Adrenal gland (tissue), 12 donors: Measurements from ENCODE around the gene SPARC. TPM values are rescaled to one million over a fixed set of nuclear protein-coding genes. Genes with fewer than 3 reads are reported as not detected.

ENCODE experiments used
- DNase-seq, 7 donors: peaks; one replicate each; pipeline ENCODE4 v3.0.0-alpha.2; 2019 to 2020
- H3K27ac ChIP-seq, 5 donors: fragments of 200-600 bp; sonication (generic) in 4 of 5; 1 replicate in 3 of 5; 2 replicates in 2 of 5; pipeline versions ENCODE4 v1.5.1 to v1.8.0; 2016 to 2020; ENCODE audit warnings: mild to moderate bottlenecking in 1 of 5
- H3K27me3 ChIP-seq: fragments of 200-600 bp; 2 replicates; pipeline ENCODE4 v1.8.0; 2021
- H3K36me3 ChIP-seq, 2 donors: fragments of 200-600 bp; replicated peaks in 1 of 2; 1 replicate in 1 of 2; 2 replicates in 1 of 2; pipeline versions ENCODE4 v1.5.1 to v1.8.0; 2018 to 2022
- H3K4me1 ChIP-seq, 2 donors: fragments of 200-600 bp; replicated peaks in 1 of 2; 1 replicate in 1 of 2; 2 replicates in 1 of 2; pipeline versions ENCODE4 v1.5.1 to v1.8.0; 2018 to 2021
- H3K4me3 ChIP-seq, 4 donors: fragments of 200-600 bp; sonication (generic) in 3 of 4; one replicate each; pipeline ENCODE4 v1.5.1; 2016 to 2018
- H3K9me3 ChIP-seq, 3 donors: fragments of 200-600 bp; sonication (generic) in 1 of 3; replicated peaks in 1 of 3; 1 replicate in 2 of 3; 2 replicates in 1 of 3; pipeline versions ENCODE4 v1.5.1 to v1.8.0; 2016 to 2021
- CTCF ChIP-seq, 6 experiments: fragments of 450-650 bp in 4 of 6; fragments of 200-600 bp in 2 of 6; sonication (generic) in 1 of 6; IDR thresholded peaks; 1 replicate in 5 of 6; 2 replicates in 1 of 6; pipeline versions ENCODE4 v1.5.1 to v1.8.0; 2016 to 2021; ENCODE audit warnings: antibody characterized with exemption in 6 of 6, mild to moderate bottlenecking in 2 of 6, moderate library complexity in 1 of 6
- POLR2A ChIP-seq, 2 donors: fragments of 450-650 bp; IDR thresholded peaks; one replicate each; pipeline ENCODE4 v1.6.1; 2017; ENCODE audit warnings: antibody characterized with exemption in 2 of 2, mild to moderate bottlenecking in 2 of 2, moderate library complexity in 1 of 2
- WGBS, 4 donors: extraction: QIAGEN DNeasy Blood & Tissue Kit in 2 of 4; methylation state at CpG; one replicate each; pipeline versions ENCODE4 v1.1.5 to v1.1.7; 2013 to 2017; 5-methylcytosine and 5-hydroxymethylcytosine counted together
- intact Hi-C, 2 donors: fragments of 100-400 bp; cut with DNase I; formaldehyde crosslinking; loops; one replicate each; pipeline versions ENCODE4 v1.14.1 to v1.15.0; 2022 to 2023
- polyA plus RNA-seq, 3 donors: library from polyadenylated mRNA; stranded (reverse); fragments of 200-250 nt in 2 of 3; fragments of 350-450 nt in 1 of 3; fragmentation: Illumina TruSeq in 1 of 3; extraction: RNeasy Lipid Tissue Mini Kit (QIAGEN cat#74804) in 1 of 3; gene quantifications; one replicate each; pipeline ENCODE4 v1.2.3, GENCODE V29; 2013 to 2014
- small RNA-seq, 2 donors: library from RNA; depleted of rRNA; stranded (forward); fragments of <200 nt; gene quantifications; one replicate each; pipeline ENCODE3, GENCODE V24; 2016
- total RNA-seq, 9 donors: library from RNA; depleted of rRNA in 4 of 9; stranded (reverse); fragments of >200 nt in 4 of 9; fragments of 120-200 nt in 1 of 9; fragmentation: NEBNext Ultra II Directional in 1 of 9; extraction: Animal tissue kit (Norgen Biotek cat#: 25700) in 1 of 9; gene quantifications; one replicate each; pipeline versions ENCODE4 v1.1.0 to v1.2.4, GENCODE V29; 2013 to 2023
- donor health status: healthy with polysubstance abuse.
- donor health status: Bipolar disorder and iron deficiency.
- donor health status: DM: yes; HTN: yes; CAD: no.
- donor health status: DM: no; HTN: no; CAD: no.
- donor health status: DM: no; HTN: no; CAD: no.
- donor health status: DM: yes; HTN: yes; CAD: no.

Gene SPARC
- total and polyA plus RNA-seq, 12 donors = 145 to 4,554 (median 1,213) TPM

GRCh38 chr5:151612689-151613427 lies 73.9 kb downstream of the SPARC start:
- no peaks in the 10 kb centered on the region for H3K4me1 ChIP-seq
- DNase-seq = no peak
- TF ChIP-seq CTCF (IDR thresholded peaks at IDR 0.05) (no peak), POLR2A (IDR thresholded peaks at IDR 0.05) (no peak)
- H3K4me3 ChIP-seq = no peak overlapping the region
- intact Hi-C loops = no loop called here
- no peak overlapping the region for H3K27ac ChIP-seq
- no peaks in the 10 kb centered on the region for H3K36me3 ChIP-seq
- no peaks in the 10 kb centered on the region for H3K27me3 ChIP-seq
- no peaks in the 10 kb centered on the region for H3K9me3 ChIP-seq
- whole genome bisulfite sequencing, 4 donors = 31 to 43% (median 35%) methylated on average over 8 of the region's 8 CpGs

GRCh38 chr5:151611127-151611775 lies 75.5 kb downstream of the SPARC start:
- Histone ChIP-seq H3K27ac (no peak overlapping the region), H3K4me1 (no peaks in the 10 kb centered on the region), H3K36me3 (no peaks in the 10 kb centered on the region), H3K9me3 (no peaks in the 10 kb centered on the region), H3K4me3 (no peak overlapping the region), H3K27me3 (no peaks in the 10 kb centered on the region)
- DNase-seq = no peak
- intact Hi-C loops = no loop called here
- WGBS, 4 donors = 92 to 95% (median 92%) methylated on average over 4 to 8 of the region's 8 CpGs
- no peak for TF ChIP-seq CTCF (IDR thresholded peaks at IDR 0.05)
- no peak for TF ChIP-seq POLR2A (IDR thresholded peaks at IDR 0.05)

Small RNA genes lying within 50 kb of the gene (small RNA-seq; reads per million reads assigned to genes)
- 0 reads per million in 2 donors for gene RN7SKP232

Other genes starting within 250 kb of the SPARC start
- gene SLC36A1, start 239.3 kb downstream of the SPARC start, total RNA-seq = 10 to 100 TPM in 5 of 9 donors, 1 to 10 TPM in 4; 5.3 to 15.4 (median 10.0) TPM
- gene SLC36A1, start 239.3 kb downstream of the SPARC start, polyA plus RNA-seq = 1 to 10 TPM; 3.0 to 8.2 (median 6.4) TPM
- under 1 TPM in 3 of 9 donors, not detected in 6; under 0.01 to 0.06 (median 0.03) TPM for gene FAT2, start 95.6 kb downstream of the SPARC start, total RNA-seq
- under 1 TPM in 2 of 3 donors, not detected in 1; under 0.01 to 0.08 TPM for gene FAT2, start 95.6 kb downstream of the SPARC start, polyA plus RNA-seq
- gene ATOX1, start 71.7 kb upstream of the SPARC start, total RNA-seq = 100 to 1,000 TPM in 8 of 9 donors, 10 to 100 TPM in 1; 97.5 to 291 (median 129) TPM
- gene ATOX1, start 71.7 kb upstream of the SPARC start, polyA plus RNA-seq = 100 to 1,000 TPM; 125 to 213 (median 136) TPM
- 100 to 1,000 TPM in 5 of 9 donors, 10 to 100 TPM in 4; 61.4 to 167 (median 130) TPM for gene G3BP1, start 85.0 kb upstream of the SPARC start, total RNA-seq
- 10 to 100 TPM; 11.5 to 90.3 (median 13.0) TPM for gene G3BP1, start 85.0 kb upstream of the SPARC start, polyA plus RNA-seq
- 1 to 10 TPM in 2 of 9 donors, under 1 TPM in 1, not detected in 6; 0.53 to 2.7 (median 1.4) TPM for gene GLRA1, start 237.9 kb upstream of the SPARC start, total RNA-seq
- 1 to 10 TPM in 1 of 3 donors, under 1 TPM in 1, not detected in 1; 0.40 to 1.3 TPM for gene GLRA1, start 237.9 kb upstream of the SPARC start, polyA plus RNA-seq